Epithelial cell of esophagus (primary cell): ENCODE results near the gene COL13A1.

ENCODE experiments used
- DNase-seq: peaks from one replicate; pipeline ENCODE4 v3.0.0; 2010; ENCODE audit warnings: low read depth
- H3K4me3 ChIP-seq: 2 replicates; pipeline ENCODE4 v1.5.1; 2011; ENCODE audit warnings: mild to moderate bottlenecking, low read length, control low read depth
- CTCF ChIP-seq: IDR thresholded peaks from 2 replicates; pipeline ENCODE4 v1.5.1; 2011; ENCODE audit warnings: low read depth, mild to moderate bottlenecking, low read length, control low read depth, inconsistent platforms; ENCODE audit not compliant: insufficient read depth; ENCODE audit errors: missing control alignments

COL13A1 gene

GRCh38 chr10:69866246-69866687 lies 64.6 kb downstream of the COL13A1 start:
- no peak for TF ChIP-seq CTCF

GRCh38 chr10:69866688-69867461 lies 65.2 kb downstream of the COL13A1 start:
- H3K4me3 ChIP-seq, result no peak overlapping the region
- no peak for TF ChIP-seq CTCF
- peak; percentile 37 for DNase-seq

More at GRCh38 chr10:69866246-69866687, 64.6 kb downstream of the COL13A1 start:
- no peak for DNase-seq
- H3K4me3 ChIP-seq, result no peak overlapping the region

GRCh38 chr10:69867699-69868558 lies 66.2 kb downstream of the COL13A1 start:
- no peak for TF ChIP-seq CTCF
- H3K4me3 ChIP-seq, result no peak overlapping the region
- DNase-seq, result no peak

GRCh38 chr10:69868821-69869220 lies 67.1 kb downstream of the COL13A1 start:
- H3K4me3 ChIP-seq, result no peak overlapping the region
- TF ChIP-seq CTCF, result no peak

GRCh38 chr10:69869291-69869961 lies 67.7 kb downstream of the COL13A1 start:
- H3K4me3 ChIP-seq, result no peak overlapping the region
- DNase-seq, result peak; percentile 46
- no peak for TF ChIP-seq CTCF

More at GRCh38 chr10:69868821-69869220, 67.1 kb downstream of the COL13A1 start:
- no peak for DNase-seq

- no peak overlapping the region for H3K4me3 ChIP-seq
- TF ChIP-seq CTCF, result no peak
- no peak for DNase-seq
Measured at GRCh38 chr10:69870591-69870990, 68.9 kb downstream of the COL13A1 start.
